GF-D8 (cell line): ENCODE measurements around the gene SEZ6L.

Experiments used
- DNase-seq: peaks from one replicate; lab custom pipeline; 2025; lab: John Stamatoyannopoulos, UW

SEZ6L gene

DNA sequence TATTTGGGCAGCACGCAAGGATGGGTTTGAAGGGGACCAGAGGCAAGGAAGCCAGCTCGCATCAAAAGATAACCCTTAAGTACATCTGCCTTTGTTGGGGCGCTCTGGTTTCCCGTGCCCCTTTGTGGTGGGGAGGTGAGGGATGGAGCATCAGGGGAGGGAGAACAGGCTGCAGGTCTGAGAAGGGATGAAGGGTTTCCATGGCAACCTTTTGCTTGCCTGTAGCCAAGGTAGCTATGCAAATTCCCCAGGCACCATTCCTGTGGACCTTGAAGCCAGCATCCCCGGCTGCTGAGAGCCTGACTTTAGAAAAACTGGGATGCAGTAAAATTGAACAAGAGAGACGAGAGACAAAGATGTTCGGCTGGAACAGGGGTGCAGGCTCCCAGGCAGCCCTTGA is 75.7 kb downstream of the SEZ6L start:
- DNase-seq = no peak

DNA sequence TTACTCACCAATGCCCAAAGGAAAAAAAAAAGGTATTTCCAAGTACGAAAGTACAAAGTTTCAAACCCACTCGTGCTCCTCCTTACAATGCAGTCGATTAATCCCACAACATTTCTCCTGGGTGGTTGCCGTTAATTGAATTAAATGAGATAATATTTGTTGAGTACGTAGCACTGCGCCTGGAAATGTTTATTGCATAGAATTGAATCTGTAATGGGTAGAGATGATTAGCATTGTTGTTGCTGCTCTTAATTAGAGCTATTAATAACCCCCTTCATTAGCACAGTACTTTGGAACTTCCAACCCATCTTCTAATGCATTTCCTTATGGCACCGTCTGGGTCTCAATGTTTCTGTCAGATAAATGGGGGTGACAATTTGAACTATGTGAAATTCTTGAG is 77.3 kb downstream of the SEZ6L start:
- no peak for DNase-seq

DNA sequence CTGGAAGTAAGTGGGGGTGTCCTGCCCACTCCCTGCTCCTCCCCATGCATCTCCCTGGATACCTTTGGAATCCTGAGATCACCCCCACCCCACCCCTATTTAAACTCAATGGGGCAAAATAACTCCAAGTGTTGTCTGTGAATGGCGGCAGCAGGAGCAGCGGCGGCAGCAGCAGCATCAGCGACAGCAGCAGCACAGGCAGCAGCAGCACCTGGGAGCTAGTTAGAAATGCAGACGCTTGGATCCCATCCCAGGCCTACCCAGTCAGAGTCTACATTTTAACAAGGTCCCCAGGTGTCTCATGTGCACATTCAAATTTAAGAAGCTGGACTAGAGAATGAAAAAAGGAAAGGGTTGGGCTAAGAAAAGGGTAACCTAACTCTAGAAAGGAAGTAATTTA is 82.6 kb downstream of the SEZ6L start:
- DNase-seq = no peak

DNA sequence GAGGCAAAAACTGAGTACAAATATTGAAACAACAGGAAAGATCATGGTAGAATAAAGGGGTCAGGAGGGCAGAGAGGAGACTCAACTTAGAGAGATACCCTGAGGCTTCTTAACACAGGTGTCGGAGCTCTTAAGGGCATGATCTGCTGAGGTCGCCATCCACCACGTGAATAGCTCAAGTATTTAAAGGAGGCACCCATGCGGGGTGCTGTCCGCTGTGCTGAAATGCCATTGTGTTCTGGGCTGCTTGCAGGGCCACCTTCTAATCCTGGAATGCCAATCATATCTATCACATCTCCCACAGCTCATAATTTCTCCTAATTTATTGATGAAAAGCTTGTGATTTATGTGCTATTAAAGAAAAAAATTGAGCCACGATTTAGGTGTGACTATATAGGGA is 90.2 kb downstream of the SEZ6L start:
- DNase-seq = no peak

DNA sequence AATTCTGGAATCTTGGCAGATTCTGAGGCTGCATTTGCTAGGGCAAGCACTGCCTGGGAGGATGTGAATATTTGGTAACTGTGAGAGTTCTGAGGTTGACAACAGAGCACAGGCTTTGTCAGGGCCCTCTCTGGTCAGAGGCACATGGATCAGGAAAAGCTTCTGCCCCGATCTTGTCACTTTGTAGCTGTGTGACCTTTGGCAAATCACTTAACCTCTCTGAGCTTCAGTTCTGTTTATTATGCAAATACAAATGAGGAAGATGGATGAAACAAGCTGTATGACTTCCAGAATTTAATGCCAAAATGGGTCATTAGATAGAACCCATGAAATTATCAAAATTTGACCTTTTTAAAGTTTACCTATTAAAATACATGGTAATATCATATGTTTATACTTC is 94.9 kb downstream of the SEZ6L start:
- no peak for DNase-seq

DNA sequence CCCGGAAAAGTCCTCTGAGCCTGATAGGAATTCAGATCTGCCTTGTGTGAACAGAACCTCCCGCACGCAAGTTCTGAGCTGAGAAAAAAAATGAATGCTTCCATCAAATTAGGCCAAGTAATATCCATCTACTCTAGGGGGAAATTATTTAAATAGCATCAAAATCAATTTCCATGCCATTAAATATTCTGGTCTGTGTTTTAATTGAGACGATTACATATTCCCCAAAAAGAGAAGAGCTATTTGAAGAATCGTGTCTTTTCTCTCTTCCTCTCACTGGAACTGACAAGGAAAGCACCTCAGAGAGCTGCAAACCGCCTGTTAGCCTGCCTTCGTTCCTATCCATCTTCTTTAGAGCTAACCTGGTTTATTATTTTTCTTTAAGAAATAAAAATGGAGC is 96.0 kb downstream of the SEZ6L start:
- DNase-seq = no peak

DNA sequence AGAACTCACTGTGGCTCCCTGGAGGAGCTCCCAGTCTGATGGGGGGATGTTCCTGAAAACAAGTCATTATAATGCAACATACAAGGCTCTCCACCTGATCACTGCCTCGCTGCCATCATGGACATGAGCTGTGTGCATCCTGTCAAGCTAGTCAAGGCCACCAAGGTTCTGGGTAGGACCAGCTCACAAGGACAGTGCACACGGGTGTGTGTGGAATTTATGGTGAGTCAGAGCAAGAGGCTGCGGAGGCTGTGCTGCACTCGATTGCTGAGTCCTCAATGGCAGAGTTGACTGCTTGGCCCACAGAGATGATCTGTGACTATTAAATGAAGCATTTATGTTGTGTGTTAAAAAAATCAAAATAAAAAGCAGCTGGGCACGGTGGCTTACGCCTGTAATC is 96.6 kb downstream of the SEZ6L start:
- no peak for DNase-seq

DNA sequence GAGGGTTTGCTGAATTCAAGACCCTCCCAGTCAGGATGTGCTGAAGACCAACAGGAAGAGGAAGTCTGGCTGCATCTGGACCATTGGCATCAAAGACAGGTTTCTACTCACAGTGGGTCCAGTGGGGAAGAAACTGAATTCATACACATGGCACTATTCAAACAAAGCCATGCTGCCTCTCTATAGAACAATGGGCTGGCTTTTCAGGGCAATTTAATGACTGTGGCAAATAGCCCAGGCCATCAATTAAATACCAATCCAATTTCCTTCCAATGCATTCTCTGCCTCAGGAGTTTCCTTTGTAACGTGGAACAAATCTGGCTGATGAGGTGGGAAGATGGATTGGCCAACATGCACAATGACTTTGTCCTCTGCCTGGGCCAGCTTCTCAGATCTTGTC is 98.6 kb downstream of the SEZ6L start:
- no peak for DNase-seq

DNA sequence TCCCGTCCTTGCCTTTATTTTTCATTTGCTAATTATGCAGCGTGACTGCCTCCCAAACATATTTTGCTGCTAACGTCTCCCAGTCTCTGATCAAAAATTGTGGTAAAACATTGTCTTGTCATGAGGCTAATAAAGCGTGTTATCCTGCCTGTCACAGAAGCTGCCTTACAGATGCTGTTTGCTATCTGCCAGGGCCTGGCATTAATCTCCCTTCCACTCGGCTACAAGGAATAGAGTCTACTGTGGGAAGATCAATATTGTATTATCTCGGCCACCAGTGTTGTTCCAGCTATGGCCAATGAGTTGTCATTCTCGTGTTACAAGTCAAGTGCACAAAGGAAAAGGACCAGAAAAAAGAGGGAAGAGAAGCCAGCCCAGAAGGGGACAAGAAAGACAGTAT is 100.3 kb downstream of the SEZ6L start:
- no peak for DNase-seq

DNA sequence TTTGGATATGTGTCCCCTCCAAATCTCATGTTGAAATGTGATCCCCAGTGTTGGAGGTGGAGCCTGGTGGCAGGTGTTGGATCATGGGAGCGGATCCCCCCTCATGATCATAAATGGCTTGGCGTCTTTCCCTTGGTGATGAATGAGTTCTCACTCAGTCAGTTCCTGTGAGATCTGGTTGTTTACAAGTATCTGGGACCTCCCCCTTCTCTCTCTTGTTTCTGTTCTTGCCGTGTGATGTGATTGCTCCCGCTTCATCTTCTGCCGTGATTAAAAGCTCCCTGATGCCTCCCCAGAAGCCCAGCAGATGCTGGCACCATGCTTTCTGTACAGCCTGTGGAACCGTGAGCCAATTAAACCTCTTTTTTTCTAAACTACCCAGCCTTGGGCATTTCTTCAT is 102.2 kb downstream of the SEZ6L start:
- DNase-seq = no peak

DNA sequence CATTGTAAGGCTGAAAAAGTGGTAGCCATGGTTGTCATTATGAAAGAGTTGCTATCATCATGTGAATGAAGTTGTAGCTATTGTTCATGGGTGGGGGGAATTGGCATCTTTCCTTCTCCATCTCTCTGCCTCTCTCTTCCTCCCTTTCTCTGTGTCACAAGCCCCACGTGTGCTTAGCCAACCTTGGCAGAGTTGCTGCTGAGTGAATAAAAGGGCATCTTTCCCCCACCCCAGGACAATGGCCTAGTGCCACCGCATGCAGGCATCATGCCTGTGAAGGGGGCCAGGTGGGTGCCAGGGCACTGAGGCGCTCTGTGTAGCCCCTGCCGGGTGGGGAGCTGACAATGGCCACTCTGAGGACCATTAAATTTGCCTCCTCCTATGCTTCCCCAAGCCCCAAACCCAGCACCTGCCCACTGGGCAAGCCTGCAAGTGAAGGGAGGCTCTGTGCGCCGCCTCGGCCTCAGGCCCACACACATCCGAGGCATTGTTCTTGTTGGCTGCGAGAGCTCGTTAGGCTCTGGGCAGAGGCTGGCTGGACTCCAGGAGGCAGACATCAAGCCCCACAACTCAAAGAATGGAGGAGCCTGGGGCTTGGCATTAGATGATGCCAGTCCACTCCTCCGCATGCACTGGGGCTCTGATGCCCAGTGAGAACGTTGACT is 103.9 kb downstream of the SEZ6L start:
- DNase-seq = no peak

DNA sequence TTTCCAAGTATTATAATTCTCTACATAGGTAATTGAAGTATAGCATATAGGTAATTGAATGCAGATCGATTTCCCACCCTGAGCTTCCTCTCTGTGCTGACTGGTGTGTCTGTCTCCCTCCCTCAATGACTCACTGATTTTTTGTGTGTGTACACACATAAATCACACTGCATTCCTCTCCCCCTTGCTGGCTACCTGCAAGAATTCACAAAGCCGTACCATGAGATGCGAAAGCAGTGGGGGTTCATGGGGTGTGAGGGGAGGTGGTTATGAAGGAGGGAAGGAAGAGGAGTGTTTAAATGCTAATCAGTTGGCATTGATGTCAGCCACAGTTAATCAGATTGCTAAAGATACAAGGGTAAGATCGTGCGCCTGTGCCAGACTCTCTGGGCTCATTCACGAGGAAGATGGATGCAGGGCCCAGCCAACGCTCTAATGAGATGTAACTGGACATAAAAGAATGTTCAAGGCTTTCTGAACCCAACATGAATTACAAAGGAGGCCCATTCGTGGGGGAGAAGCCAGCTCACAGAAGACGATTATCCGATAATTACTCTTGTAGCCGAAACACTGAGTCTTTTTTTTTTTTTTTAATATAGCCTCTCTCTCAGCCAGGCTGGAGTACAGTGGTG is 107.4 kb downstream of the SEZ6L start:
- no peak for DNase-seq

DNA sequence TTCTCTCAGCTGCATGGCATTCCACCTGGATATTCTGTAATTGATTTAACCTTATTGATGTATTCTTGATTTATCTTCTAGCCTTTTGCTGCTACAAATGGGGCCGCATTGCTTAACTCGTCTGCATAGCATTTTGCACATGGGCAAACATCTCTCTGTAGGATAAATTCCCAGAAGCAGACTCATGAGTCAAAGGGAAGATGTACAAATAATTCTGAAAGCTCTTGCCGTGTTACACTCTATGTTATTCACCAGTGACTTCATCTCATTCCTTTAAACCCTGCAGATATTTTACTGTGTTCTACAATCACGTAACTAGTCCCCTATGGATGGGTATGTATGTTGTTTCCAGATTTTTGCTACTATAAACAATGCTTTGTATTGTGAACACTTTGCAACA is 112.7 kb downstream of the SEZ6L start:
- no peak for DNase-seq

DNA sequence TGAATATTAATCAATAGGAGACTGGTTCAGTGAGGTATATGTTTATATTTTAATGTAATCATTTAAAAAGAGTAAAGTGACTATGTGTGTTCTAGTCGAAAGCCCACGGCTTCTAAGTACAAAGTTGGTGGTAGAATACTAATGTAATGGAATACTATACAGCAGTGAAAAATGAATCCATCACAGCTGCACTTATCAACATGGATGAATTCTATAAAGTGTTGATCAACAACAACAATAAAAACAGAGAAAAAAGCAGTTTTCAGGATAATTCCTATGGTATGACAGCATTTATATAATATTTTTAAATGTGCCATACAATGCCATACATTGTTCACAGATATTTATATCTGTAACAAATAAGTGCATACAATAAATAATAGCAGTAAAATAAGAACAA is 114.1 kb downstream of the SEZ6L start:
- DNase-seq = no peak

DNA sequence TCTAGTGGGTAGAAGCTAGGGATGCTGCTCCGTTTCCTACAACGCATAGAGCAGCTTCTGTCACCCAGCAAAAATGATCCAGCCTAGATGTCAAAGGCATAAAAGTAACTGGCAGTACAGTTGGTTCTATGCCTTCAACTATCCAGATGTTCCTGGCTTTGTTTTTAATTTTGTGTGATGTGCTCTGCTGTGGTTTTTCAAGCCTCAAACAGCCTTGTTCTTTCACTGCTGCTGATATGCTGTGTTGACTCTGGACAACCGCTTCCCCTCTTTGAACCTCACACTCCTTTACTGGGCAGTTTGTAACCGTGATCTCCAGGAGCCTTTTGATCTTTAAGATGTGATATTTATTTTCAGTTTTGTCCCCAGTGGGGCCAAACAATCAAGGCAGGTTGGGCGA is 116.4 kb downstream of the SEZ6L start:
- no peak for DNase-seq

DNA sequence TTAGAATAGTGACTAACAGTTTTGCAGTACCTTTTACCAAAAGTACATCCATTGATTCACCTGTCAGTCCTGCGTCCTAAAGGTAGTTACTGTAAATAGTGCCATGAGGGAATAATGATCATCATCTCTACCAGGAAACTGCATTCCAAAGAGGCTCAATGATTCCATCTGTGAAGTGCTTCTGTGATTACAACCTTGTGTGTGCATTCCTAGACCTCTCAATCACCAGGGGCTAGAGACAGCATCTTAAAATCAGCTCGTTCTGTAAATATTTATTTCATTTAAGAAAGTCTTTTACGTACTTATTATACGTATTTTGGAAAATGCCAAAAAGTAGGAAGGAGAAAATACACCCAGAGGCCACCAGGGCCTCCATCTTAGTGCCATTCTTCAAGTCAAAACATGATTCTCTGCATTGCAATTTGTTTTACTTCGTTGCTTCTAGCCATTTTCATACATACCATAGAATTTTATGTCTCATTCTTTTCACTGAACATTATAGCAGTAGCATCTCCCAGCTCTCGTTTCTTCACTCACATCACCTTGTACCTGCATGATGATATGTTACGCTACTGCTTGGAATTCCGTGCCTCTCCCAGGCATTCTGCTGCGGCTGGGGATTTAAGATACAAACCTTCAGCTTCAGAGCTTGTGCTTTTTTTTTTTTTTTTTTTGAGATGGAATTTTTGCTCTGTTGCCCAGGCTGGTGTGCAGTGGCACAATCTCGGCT is 117.0 kb downstream of the SEZ6L start:
- DNase-seq = no peak

DNA sequence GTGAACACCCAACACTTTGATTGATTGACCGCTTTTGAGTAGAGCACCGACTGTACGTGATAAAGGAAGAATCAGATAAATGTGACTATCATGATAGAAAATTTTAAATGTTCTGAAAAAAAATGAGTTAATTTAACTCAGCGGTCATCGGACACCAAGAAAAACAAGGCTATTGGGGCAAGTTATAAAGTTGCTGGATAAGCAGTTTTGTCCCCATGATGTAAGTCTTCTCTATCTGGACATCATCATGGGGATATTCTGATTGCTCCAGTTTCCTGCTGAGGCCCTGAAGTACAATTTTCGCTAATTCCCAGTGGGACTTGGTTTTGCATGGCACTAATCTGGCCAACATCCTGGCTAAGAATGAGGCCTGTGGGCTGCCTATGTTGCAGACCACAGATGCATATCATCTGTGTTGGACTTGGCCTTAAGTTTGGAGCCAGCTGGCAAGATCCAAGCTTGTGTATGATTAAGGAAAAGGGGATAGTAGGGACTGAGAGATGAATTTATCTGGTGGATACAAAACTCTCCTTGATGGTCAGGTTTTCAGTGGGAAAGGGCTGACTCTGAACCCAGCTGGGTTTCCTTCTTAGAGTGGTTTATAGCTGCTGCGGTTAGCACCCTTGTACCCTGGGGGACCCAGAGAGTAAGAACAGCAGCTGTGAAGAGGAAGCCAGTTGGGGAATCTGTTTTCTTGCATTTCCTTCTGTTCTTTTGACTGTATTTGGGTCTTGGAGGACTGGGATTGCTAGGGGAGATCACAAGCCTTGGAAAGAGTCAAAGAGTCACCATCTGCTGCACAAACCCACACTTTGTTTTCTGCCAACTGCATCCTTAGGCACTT is 118.3 kb downstream of the SEZ6L start:
- DNase-seq = no peak

DNA sequence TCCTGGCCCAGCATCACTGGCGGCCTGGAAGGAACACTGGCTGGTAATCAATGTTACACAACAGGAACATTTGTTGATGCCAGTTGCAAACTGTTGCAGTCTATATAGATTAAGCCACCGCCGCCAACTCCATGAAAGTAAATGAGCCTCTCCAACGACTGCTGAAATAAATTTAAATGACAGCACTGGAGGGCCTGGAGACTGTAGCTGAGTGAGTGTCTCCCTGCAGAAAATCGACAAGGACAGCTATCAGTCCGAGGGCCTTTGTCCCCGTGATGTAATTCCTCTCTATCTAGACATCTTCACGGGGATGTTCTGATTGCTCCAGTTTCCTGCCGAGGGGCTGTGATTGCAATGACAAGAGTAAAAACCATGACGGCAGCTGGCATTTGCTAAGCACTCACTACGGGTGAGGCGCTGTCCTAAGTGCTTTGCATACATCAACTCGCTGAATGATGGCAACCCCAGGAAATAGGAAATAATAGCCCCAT is 120.4 kb downstream of the SEZ6L start:
- DNase-seq = no peak

DNA sequence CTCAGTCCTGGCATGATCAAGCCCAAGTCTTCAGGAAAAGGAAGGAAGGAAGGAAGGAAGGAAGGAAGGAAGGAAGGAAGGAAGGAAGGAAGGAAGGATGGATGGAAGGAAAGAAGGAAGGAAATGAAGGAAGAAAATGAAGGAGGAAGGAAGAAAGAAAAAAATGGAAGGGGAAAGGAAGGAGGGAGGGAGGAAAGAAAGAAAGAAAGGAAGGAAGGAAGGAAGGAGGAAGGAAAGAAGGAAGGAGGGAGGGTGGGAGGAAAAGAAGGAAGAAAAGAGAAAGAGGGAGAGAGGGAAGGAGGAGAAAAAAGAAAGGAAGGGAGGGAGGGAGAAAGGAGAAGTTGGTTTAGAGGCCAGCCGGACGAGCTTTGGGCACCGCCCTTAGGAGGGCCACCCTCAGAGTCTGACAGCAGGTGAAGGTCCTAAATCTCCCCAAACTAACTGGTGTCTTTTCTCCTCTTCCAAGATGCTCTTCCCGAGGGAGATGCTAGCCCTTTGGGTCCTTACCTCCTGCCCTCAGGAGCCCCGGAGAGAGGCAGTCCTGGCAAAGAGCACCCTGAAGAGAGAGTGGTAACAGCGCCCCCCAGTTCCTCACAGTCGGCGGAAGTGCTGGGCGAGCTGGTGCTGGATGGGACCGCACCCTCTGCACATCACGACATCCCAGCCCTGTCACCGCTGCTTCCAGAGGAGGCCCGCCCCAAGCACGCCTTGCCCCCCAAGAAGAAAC is 122.8 kb downstream of the SEZ6L start:
- DNase-seq = no peak

DNA sequence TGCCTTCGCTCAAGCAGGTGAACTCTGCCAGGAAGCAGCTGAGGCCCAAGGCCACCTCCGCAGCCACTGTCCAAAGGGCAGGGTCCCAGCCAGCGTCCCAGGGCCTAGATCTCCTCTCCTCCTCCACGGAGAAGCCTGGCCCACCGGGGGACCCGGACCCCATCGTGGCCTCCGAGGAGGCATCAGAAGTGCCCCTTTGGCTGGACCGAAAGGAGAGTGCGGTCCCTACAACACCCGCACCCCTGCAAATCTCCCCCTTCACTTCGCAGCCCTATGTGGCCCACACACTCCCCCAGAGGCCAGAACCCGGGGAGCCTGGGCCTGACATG is 123.4 kb downstream of the SEZ6L start:
- DNase-seq = no peak

DNA sequence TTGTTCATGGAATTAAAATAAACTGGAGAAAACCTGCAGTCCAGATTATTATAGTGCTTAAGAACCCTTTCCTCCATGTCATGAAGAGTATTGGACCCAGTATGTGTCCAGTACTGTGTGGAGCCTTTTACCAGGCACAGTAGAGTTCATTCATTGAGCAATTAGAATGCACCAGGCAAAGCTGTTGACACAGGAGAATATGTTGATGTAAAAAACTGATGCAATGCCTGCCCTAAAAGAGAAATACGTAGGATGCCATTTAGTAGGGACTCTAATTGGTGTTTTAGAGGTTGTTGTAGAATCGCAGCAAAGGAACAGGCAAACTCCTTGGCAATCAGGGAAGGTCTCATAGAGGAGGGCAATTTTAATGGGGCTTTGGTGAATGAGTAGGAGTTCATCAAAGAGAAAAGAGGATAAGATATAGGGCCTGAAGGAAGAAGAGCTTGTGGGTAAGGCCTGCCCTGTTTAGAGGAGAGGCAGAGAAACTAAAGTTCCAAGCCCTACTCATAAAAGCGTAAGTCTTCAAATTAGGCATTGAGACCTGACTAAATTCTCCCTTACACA is 126.4 kb downstream of the SEZ6L start:
- DNase-seq = no peak
